ENCODE measurements around the gene FAM184A. TPM values are rescaled to one million over a fixed set of nuclear protein-coding genes. Genes with fewer than 3 reads are reported as not detected.

Gene FAM184A
- total RNA-seq, 4 donors from 2014 or later = 19.3 to 37.1 (median 21.3) TPM

DNA sequence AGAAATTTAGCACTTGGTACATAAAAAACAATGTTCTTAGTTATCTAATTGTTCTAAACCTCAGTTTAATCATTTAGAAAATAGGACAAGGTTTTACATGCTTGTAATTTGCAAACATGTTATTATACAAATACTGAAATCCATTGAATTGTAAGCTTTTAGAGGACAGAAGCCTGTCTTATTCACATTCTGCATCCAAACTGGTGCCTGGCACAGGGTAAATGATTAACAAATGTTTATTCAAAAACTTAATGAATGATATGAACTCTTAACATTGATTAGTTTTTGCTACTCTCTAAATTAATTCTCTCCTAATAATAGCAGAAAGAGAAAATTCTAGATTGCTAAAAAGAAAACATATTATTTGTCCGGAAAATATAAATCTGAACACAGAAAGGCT, 85.1 kb downstream of the FAM184A start:
- Histone ChIP-seq H3K4me3 (replicated peaks in 1 of 3) (no peak overlapping the region), H3K4me1 (peaks cover 0 to 10% of the 10 kb centered on the region in 2 donors), H3K36me3 (no peaks in the 10 kb centered on the region), H3K9me3 (no peaks in the 10 kb centered on the region), H3K27me3 (no peaks in the 10 kb centered on the region), H3K27ac (no peak overlapping the region)
- no peak for DNase-seq
- TF ChIP-seq, protein P1, sequence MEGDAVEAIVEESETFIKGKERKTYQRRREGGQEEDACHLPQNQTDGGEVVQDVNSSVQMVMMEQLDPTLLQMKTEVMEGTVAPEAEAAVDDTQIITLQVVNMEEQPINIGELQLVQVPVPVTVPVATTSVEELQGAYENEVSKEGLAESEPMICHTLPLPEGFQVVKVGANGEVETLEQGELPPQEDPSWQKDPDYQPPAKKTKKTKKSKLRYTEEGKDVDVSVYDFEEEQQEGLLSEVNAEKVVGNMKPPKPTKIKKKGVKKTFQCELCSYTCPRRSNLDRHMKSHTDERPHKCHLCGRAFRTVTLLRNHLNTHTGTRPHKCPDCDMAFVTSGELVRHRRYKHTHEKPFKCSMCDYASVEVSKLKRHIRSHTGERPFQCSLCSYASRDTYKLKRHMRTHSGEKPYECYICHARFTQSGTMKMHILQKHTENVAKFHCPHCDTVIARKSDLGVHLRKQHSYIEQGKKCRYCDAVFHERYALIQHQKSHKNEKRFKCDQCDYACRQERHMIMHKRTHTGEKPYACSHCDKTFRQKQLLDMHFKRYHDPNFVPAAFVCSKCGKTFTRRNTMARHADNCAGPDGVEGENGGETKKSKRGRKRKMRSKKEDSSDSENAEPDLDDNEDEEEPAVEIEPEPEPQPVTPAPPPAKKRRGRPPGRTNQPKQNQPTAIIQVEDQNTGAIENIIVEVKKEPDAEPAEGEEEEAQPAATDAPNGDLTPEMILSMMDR (IDR thresholded peaks at IDR 0.05) = no peak
- TF ChIP-seq POLR2A (IDR thresholded peaks at IDR 0.05) = no peak
- 78 to 91% methylated on average over 1 of the region's 1 CpG for WGBS, 2 donors
- intact Hi-C loops (cut with DNase I) = no loop called here

DNA sequence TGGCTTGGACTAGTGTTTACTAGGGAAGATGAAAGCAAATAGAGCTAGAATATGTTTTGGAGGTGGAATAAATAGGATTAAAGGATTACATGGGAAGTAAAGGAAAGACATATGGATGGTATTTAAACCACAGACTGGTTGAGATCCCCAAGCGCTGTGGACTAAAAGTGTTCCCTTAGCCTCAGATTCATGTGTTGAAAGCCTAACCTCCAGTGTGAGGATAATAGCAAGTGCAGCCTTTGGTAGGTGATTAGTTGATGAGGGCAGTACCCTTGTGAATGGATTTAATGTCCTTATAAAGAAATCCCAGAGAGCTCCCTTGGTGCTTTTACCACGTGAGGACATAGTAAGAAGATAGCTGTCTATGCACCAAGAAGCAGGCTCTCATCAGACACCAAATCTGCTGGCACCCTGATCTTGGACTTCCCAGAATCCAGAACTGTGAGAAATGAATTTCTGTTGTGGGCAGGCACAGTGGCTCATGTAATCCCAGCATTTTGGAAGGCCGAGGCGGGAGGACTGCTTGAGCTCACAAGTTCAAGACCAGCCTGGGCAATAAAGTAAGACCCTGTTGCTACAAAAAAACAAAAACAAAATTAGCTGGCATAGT, 86.2 kb downstream of the FAM184A start:
- intact Hi-C loops (cut with DNase I) = no loop called here
- peaks cover 0 to 10% of the 10 kb centered on the region in 2 donors for H3K4me1 ChIP-seq
- no peak for TF ChIP-seq POLR2A (IDR thresholded peaks at IDR 0.05)
- TF ChIP-seq, protein P1 (IDR thresholded peaks at IDR 0.05) = no peak
- H3K27ac ChIP-seq = no peak overlapping the region
- no peaks in the 10 kb centered on the region for H3K9me3 ChIP-seq
- H3K27me3 ChIP-seq = no peaks in the 10 kb centered on the region
- H3K36me3 ChIP-seq = no peaks in the 10 kb centered on the region
- no peak for DNase-seq
- H3K4me3 ChIP-seq (replicated peaks in 1 of 3) = no peak overlapping the region
- WGBS, 2 donors = 98 to 99% methylated on average over 4 of the region's 4 CpGs

DNA sequence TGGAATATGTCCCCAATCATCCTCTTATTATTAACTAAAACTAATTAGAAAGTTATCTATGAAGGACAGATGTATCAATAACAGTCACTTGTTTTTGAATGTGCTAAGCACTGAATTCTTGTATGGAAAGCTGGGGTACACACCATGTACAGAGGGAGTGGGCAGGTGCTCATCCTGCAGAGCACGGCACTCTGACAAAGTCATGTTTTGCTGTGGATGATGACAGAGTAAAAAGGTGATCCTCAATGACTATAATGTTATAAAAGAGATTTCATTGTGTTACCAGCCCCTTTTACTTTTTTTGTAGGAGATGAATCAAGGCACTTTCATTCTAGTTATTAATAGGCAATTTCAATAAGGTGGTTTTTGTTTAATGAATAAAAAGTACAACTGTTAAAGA, 92.2 kb downstream of the FAM184A start:
- 96 to 97% methylated on average over 1 of the region's 1 CpG for WGBS, 2 donors
- no peak for DNase-seq
- Histone ChIP-seq H3K4me1 (no peaks in the 10 kb centered on the region), H3K4me3 (replicated peaks in 1 of 3) (no peak overlapping the region), H3K9me3 (no peaks in the 10 kb centered on the region), H3K36me3 (no peaks in the 10 kb centered on the region), H3K27ac (no peak overlapping the region), H3K27me3 (no peaks in the 10 kb centered on the region)
- TF ChIP-seq POLR2A (IDR thresholded peaks at IDR 0.05) = no peak
- TF ChIP-seq, protein P1 (IDR thresholded peaks at IDR 0.05) = no peak
- intact Hi-C loops (cut with DNase I) = no loop called here

DNA sequence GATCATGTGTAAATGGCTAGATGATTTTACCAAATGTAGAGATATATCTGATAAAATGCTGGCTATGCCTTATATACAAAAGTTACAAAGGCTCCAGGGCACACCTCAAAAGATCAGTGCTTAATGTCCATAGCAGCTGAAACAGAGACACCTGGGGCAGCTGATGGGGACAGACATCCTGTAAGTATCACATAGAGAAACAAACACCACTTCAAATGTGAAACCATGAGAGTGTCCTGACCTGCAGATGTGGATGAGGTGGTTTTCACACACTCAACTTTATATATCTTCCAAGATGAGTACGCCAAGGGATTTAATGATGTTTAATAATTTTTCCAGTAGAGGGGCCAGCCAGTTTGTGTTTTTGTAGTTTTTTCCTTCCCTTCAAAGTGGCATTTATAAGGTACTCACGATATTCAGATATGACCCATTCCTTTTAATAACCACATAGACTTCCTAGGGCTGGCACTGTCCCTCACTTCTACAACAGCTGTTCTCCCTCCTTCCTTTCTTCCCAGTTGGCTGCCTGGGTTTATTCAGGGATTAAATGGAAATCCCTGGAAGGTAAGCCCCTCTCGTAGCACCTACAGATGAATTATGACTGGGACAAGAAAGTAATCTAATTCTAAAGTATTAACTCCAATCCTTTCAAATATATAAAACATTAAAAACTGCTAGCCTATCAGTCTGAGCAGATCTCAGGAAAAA, 93.2 kb downstream of the FAM184A start:
- H3K4me1 ChIP-seq = no peaks in the 10 kb centered on the region
- TF ChIP-seq, protein P1 (IDR thresholded peaks at IDR 0.05) = no peak
- no peak for TF ChIP-seq POLR2A (IDR thresholded peaks at IDR 0.05)
- no peaks in the 10 kb centered on the region for H3K36me3 ChIP-seq
- 94 to 95% methylated on average over 3 of the region's 3 CpGs for WGBS, 2 donors
- no peak overlapping the region for H3K27ac ChIP-seq
- H3K4me3 ChIP-seq (replicated peaks in 1 of 3) = no peak overlapping the region
- H3K27me3 ChIP-seq = no peaks in the 10 kb centered on the region
- H3K9me3 ChIP-seq = no peaks in the 10 kb centered on the region
- no peak for DNase-seq
- intact Hi-C loops (cut with DNase I) = no loop called here

DNA sequence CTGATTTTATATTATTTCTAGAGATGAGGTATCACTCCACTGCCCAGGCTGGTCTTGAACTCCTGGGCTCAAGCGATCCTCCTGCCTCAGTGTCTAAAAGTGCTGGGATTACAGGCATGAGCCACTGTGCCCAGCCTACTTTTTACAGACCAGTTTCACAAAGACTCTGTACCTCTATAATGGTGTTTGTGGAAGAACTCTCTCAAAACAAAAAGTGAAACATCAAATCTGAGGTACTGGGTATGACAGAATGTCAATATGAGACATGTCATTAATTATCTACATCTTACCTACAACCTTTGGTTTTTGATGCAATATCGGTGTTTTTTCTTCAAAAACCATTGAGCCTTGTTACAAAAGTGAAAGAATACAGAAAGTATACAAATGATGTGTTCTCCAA, 94.1 kb downstream of the FAM184A start:
- DNase-seq = no peak
- H3K27ac ChIP-seq = no peak overlapping the region
- H3K4me1 ChIP-seq = no peaks in the 10 kb centered on the region
- H3K4me3 ChIP-seq (replicated peaks in 1 of 3) = no peak overlapping the region
- H3K27me3 ChIP-seq = no peaks in the 10 kb centered on the region
- intact Hi-C loops (cut with DNase I) = no loop called here
- H3K9me3 ChIP-seq = no peaks in the 10 kb centered on the region
- 93 to 96% methylated on average over 2 of the region's 2 CpGs for WGBS, 2 donors
- H3K36me3 ChIP-seq = no peaks in the 10 kb centered on the region
- TF ChIP-seq, protein P1 (IDR thresholded peaks at IDR 0.05) = no peak
- TF ChIP-seq POLR2A (IDR thresholded peaks at IDR 0.05) = no peak
